T-cell (primary cell): ENCODE measurements around the gene COBLL1. TPM values are rescaled to one million over a fixed set of nuclear protein-coding genes. Genes with fewer than 3 reads are reported as not detected.

Experiments used
- ATAC-seq, 4 experiments: fragments of 200-7000 bp in 3 of 4; fragments of 150-1000 bp in 1 of 4; cut with Tn5 transposase; replicated peaks in 1 of 4; 1 replicate in 3 of 4; 2 replicates in 1 of 4; pipeline ENCODE4 v1.10.0; 2021; ENCODE audit warnings: moderate library complexity in 3 of 4, mild to moderate bottlenecking in 2 of 4, moderate number of reproducible peaks in 1 of 4
- CTCF ChIA-PET, 2 donors: fragments of 300-600 bp; sonication (Branson Sonifier 250); formaldehyde crosslinking; loops; one replicate each; lab custom pipeline; 2022; ENCODE audit warnings: antibody characterized with exemption in 2 of 2; lab: Charles Lee
- POLR2A ChIA-PET, 2 donors: fragments of 300-600 bp; sonication (Branson Sonifier 250); formaldehyde crosslinking; loops; one replicate each; lab custom pipeline; 2022; ENCODE audit warnings: antibody characterized with exemption in 2 of 2; lab: Charles Lee
- DNase-seq, 35 experiments: peaks; one replicate each; pipeline versions ENCODE4 v3.0.0 to v3.0.0-alpha.2; 2013 to 2023
- H3K27ac ChIP-seq: one replicate; pipeline ENCODE4 v1.5.1; 2013; ENCODE audit warnings: low read length
- H3K27me3 ChIP-seq, 2 experiments: replicated peaks in 1 of 2; 1 replicate in 1 of 2; 2 replicates in 1 of 2; pipeline versions ENCODE4 v1.6.1 to v1.7.0; 2013; ENCODE audit warnings: low read length in 1 of 2, mixed read lengths in 1 of 2; ENCODE audit not compliant: control insufficient read depth in 2 of 2, insufficient read depth in 2 of 2; ENCODE audit errors: extremely low read depth in 1 of 2
- H3K36me3 ChIP-seq, 2 donors: 1 replicate in 1 of 2; 2 replicates in 1 of 2; pipeline versions ENCODE4 v1.6.1 to v1.7.0; 2013; ENCODE audit warnings: low read length in 1 of 2; ENCODE audit not compliant: control insufficient read depth in 2 of 2, insufficient read depth in 1 of 2; ENCODE audit errors: extremely low read depth in 1 of 2
- H3K4me1 ChIP-seq, 2 experiments: 1 replicate in 1 of 2; 2 replicates in 1 of 2; pipeline versions ENCODE4 v1.6.1 to v1.7.0; 2013; ENCODE audit warnings: low read length in 2 of 2, mixed read lengths in 1 of 2; ENCODE audit not compliant: insufficient read depth in 2 of 2, control insufficient read depth in 1 of 2; ENCODE audit errors: extremely low read depth in 1 of 2
- H3K4me3 ChIP-seq, 2 donors: 1 replicate in 1 of 2; 2 replicates in 1 of 2; pipeline versions ENCODE4 v1.5.1 to v1.7.0; 2013; ENCODE audit warnings: mild to moderate bottlenecking in 2 of 2, low read length in 1 of 2, moderate library complexity in 1 of 2; ENCODE audit not compliant: control insufficient read depth in 1 of 2; ENCODE audit errors: extremely low read depth in 1 of 2
- H3K9me3 ChIP-seq: 2 replicates; pipeline ENCODE4 v1.7.0; 2013
- H3K27ac Mint-ChIP-seq, 2 donors: one replicate each; pipeline ENCODE4 v1.8.0; 2020 to 2021; ENCODE audit warnings: mild to moderate bottlenecking in 2 of 2, mixed read lengths in 2 of 2
- H3K27me3 Mint-ChIP-seq, 2 donors: one replicate each; pipeline ENCODE4 v1.8.0; 2021 to 2022; ENCODE audit warnings: mixed read lengths in 2 of 2
- H3K36me3 Mint-ChIP-seq: one replicate; pipeline ENCODE4 v1.8.0; 2021; ENCODE audit warnings: mixed read lengths
- H3K4me1 Mint-ChIP-seq, 3 donors: one replicate each; pipeline ENCODE4 v1.8.0; 2020 to 2022; ENCODE audit warnings: mixed read lengths in 3 of 3, mild to moderate bottlenecking in 1 of 3
- H3K4me3 Mint-ChIP-seq, 3 donors: one replicate each; pipeline ENCODE4 v1.8.0; 2020 to 2022; ENCODE audit warnings: mild to moderate bottlenecking in 3 of 3, mixed read lengths in 3 of 3, moderate library complexity in 3 of 3
- H3K9me3 Mint-ChIP-seq, 3 donors: one replicate each; pipeline ENCODE4 v1.8.0; 2020 to 2022; ENCODE audit warnings: mixed read lengths in 3 of 3
- WGBS: methylation state at CpG from one replicate; pipeline ENCODE4 v1.1.5; 2013; ENCODE audit warnings: missing lambda C conversion rate; ENCODE audit not compliant: insufficient coverage; 5-methylcytosine and 5-hydroxymethylcytosine counted together
- total RNA-seq, 35 experiments: library from RNA in 6 of 35; stranded (reverse) in 6 of 35; fragments of 120-200 nt in 1 of 35; gene quantifications; one replicate each; pipeline versions ENCODE4 v1.2.1 to v1.2.4 and lab custom pipeline; 2013 to 2026

Gene COBLL1
- total RNA-seq, 5 donors from 2014 or later (not counting 1 experiment from before 2014, with no cell fraction given): 0.68 to 5.1 (median 1.9) TPM

DNA sequence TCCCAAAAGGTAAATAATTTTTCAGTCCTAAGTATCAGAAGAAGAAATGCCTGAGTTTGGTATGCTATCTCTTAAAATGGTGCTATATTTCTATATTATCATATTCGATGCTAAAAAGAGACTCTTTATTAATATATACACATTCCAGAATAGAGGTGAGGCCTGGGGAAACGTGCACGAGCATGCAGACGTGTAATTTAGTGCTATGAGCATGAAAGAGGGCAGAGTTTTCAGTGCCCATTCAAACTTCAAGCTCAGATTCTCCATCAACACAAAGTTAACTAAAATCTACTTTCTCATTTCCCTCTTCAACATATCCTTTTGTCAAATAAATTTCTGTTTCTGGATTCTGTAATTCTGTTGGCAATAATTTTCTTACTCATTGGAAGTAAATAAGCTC lies 5.7 kb upstream of the COBLL1 start:
- WGBS: no CpG with 5 or more reads among the region's 4 CpGs
- H3K9me3 Mint-ChIP-seq: no peaks in the 10 kb centered on the region
- no peak for DNase-seq
- H3K4me1 Mint-ChIP-seq: peaks cover 0 to under 1% (median 0%) of the 10 kb centered on the region in 3 donors
- Histone ChIP-seq H3K27ac (no peak overlapping the region), H3K4me1 (peaks cover 0 to under 1% of the 10 kb centered on the region in 2 experiments), H3K4me3 (no peak overlapping the region), H3K9me3 (no peaks in the 10 kb centered on the region), H3K36me3 (no peaks in the 10 kb centered on the region), H3K27me3 (no peaks in the 10 kb centered on the region)
- H3K27ac Mint-ChIP-seq: no peak overlapping the region
- no peaks in the 10 kb centered on the region for H3K36me3 Mint-ChIP-seq
- POLR2A ChIA-PET: no interaction called here
- H3K27me3 Mint-ChIP-seq: peaks cover 9 to 11% of the 10 kb centered on the region in 2 donors
- no peak for ATAC-seq
- CTCF ChIA-PET: no interaction called here
- H3K4me3 Mint-ChIP-seq: no peak overlapping the region

DNA sequence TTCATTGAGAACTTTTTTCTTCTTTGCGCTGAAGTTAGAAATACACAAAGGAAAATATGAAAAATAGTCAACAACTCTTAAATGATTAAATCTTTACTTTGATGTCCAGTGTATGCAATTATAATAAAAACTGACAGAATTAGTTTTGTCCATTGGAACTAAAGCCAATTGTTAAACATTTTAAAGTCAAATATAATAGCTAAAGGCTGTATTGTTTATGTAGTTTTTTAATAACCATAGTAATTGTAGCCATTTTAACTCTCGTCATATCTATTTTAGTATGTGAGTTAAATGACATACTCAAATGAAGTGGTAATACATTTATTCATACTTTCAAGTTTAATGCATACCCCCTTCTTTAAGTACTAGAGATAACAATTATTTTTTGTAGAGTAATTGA lies 4.7 kb upstream of the COBLL1 start:
- H3K27ac Mint-ChIP-seq: no peak overlapping the region
- peaks cover 0 to 2% (median 2%) of the 10 kb centered on the region in 3 donors for H3K4me1 Mint-ChIP-seq
- no CpG with 5 or more reads among the region's 2 CpGs for WGBS
- Histone ChIP-seq H3K36me3 (no peaks in the 10 kb centered on the region), H3K9me3 (no peaks in the 10 kb centered on the region), H3K27me3 (peaks cover 0 to 10% of the 10 kb centered on the region in 2 experiments), H3K4me1 (peaks cover 3 to 7% of the 10 kb centered on the region in 2 experiments), H3K4me3 (no peak overlapping the region), H3K27ac (no peak overlapping the region)
- no peak overlapping the region for H3K4me3 Mint-ChIP-seq
- ChIA-PET CTCF (no interaction called here), POLR2A (no interaction called here)
- H3K27me3 Mint-ChIP-seq: peaks cover 11 to 14% of the 10 kb centered on the region in 2 donors
- H3K36me3 Mint-ChIP-seq: no peaks in the 10 kb centered on the region
- H3K9me3 Mint-ChIP-seq: no peaks in the 10 kb centered on the region
- DNase-seq (no peak), ATAC-seq (no peak)

DNA sequence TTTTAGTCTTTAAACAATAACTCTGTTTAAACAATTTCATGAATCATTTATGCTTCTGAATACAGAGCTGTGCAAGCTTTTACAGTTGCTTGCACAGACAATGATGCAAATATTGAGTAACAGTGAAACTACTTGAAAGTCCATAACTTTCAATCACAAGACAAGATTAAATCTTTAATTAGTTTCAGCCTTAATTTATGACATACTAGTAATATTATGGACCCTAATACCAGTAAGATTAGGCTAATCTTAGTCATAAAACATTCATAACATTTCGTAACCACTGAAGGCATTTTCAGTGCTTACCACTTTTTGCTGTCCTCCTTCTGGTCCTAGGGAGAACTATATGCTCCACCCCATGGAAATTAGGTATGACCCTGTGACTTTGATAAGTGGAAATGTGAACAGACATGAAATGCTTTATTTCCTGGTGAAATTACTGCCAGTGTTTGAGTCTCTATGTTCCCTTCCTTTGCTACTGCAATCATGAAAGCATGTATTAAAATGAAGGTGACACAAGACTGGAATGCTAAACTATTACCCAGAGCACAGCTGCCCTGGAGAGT lies 1.8 kb upstream of the COBLL1 start:
- no peaks in the 10 kb centered on the region for H3K36me3 ChIP-seq
- H3K27me3 ChIP-seq: peaks cover 0 to 17% of the 10 kb centered on the region in 2 experiments
- Mint-ChIP-seq H3K27ac (no peak overlapping the region), H3K36me3 (no peaks in the 10 kb centered on the region), H3K4me3 (no peak overlapping the region), H3K4me1 (peaks cover 6 to 11% (median 9%) of the 10 kb centered on the region in 3 donors), H3K27me3 (peaks cover 31 to 32% of the 10 kb centered on the region in 2 donors), H3K9me3 (no peaks in the 10 kb centered on the region)
- ChIA-PET POLR2A (interaction anchor here in 1 of 2 donors (0.6 kb wide), 1 partner anchor 1405 kb away, joined by 10 read pairs; no protein-coding TSS in a partner anchor), CTCF (interaction anchor here (0.7 to 0.9 kb wide), 2 partner anchors 12 to 280 kb away, joined by 7 to 9 read pairs; no protein-coding TSS in a partner anchor)
- ATAC-seq (no peak), DNase-seq (no peak)
- H3K4me3 ChIP-seq: no peak overlapping the region
- H3K4me1 ChIP-seq: peaks cover 3 to 13% of the 10 kb centered on the region in 2 experiments
- H3K9me3 ChIP-seq: no peaks in the 10 kb centered on the region
- H3K27ac ChIP-seq: no peak overlapping the region
- WGBS: no CpG with 5 or more reads among the region's 1 CpG

DNA sequence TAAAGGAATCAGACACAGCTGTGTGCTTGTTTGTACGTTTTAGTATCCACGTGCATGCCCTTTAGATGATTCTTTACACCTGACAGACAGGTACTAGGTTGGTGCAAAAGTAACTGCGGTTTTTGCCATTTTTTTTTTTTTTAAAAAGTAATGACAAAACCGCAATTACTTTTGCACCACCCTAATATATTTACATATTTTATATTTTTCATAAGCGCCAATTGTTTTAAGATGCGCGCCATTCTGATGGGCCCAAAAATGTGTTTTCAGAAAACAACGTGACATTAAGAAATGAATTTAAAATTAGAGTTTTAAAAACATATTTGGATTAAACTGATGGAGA lies 972 bp upstream of the COBLL1 start:
- ATAC-seq: no peak
- no peak overlapping the region for H3K4me3 ChIP-seq
- H3K36me3 Mint-ChIP-seq: no peaks in the 10 kb centered on the region
- H3K27me3 Mint-ChIP-seq: peaks cover 37% of the 10 kb centered on the region in 2 donors
- no peak overlapping the region for H3K27ac Mint-ChIP-seq
- no peaks in the 10 kb centered on the region for H3K9me3 Mint-ChIP-seq
- H3K27ac ChIP-seq: no peak overlapping the region
- CTCF ChIA-PET: interaction anchor here in 1 of 2 donors (1.1 kb wide), 1 partner anchor 13 kb away, joined by 10 read pairs; no protein-coding TSS in a partner anchor
- POLR2A ChIA-PET: no interaction called here
- peaks cover 0 to 20% of the 10 kb centered on the region in 2 experiments for H3K27me3 ChIP-seq
- no peak for DNase-seq
- no peaks in the 10 kb centered on the region for H3K9me3 ChIP-seq
- peaks cover 3 to 13% of the 10 kb centered on the region in 2 experiments for H3K4me1 ChIP-seq
- no CpG with 5 or more reads among the region's 8 CpGs for WGBS
- H3K4me3 Mint-ChIP-seq: peak overlapping the region in 1 of 3 donors; percentile 65
- peaks cover 6 to 11% (median 9%) of the 10 kb centered on the region in 3 donors for H3K4me1 Mint-ChIP-seq
- no peaks in the 10 kb centered on the region for H3K36me3 ChIP-seq

DNA sequence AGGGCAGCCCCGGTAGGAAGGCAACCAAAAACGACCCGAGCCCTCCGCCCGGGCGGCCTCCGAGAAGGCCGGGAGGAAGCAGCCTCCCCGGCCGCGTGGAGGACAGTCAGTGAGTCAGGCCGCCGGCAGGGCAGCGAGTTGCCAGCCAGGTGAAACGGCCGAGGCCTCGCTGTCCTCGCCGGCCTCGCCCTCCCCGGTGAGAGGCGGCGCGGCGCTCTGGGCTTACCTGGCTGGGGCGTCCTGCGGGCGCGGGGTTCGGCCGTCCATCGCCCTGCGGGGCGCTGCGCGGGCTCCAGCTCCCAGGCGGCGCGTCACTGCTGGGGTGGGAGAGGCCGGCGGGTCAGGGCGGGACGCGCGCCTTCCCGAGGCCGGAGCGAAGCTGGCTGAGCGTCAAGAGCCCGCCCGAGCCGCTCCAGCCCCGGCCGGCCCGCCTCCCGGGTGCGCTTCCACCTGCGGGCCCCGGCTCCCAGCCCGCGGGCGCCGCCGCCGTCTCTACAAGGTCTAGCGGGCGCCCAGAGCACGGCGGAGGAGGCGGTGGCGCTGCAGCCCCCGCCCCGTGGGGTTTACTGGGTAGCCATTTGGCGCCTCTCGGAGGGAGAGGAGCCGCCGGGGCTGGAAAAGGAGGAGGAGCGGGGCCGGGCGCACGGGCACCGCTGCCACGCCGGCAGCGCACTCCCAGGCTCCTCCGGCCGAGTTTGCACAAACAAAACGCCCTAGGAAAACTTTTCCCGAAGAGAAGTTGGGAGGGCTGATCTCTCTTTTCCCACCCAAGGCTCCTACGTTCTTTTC lies 499 bp downstream of the COBLL1 start:
- peaks cover 6 to 11% (median 9%) of the 10 kb centered on the region in 3 donors for H3K4me1 Mint-ChIP-seq

DNA sequence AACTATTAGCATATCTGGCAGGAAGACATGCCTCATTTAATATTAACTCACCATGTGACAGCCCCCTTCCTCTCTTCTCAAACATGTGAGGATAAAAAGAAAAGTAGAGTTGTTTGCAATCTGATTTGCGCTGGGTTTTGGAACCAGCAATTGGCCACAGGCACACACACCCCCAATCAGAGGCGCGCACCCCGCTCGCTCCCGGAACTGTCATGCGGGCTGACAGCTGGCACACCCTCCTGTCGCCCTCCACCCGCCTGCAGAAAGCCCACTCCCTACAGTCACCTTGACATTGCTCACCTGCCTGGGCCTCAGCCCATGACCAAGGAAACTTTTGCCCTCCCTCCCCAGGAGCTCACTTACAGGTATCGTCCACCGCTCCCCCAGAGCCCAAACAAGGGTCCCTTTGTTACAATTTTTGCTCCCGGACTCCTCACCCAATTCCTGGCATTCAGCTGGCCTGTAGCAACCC lies 1.1 kb downstream of the COBLL1 start:
- peak overlapping the region; percentile 43 to 75 (median 71) for H3K4me3 Mint-ChIP-seq

More for the DNA sequence above, 499 bp downstream of the COBLL1 start:
- H3K27me3 Mint-ChIP-seq: peaks cover 37% of the 10 kb centered on the region in 2 donors
- Histone ChIP-seq H3K4me1 (peaks cover 3 to 13% of the 10 kb centered on the region in 2 experiments), H3K27ac (no peak overlapping the region), H3K9me3 (no peaks in the 10 kb centered on the region), H3K36me3 (no peaks in the 10 kb centered on the region), H3K4me3 (peak overlapping the region; percentile 41 to 92), H3K27me3 (peaks cover 0 to 20% of the 10 kb centered on the region in 2 experiments)
- ATAC-seq: peak; percentile 39 to 77 (median 56)
- no peaks in the 10 kb centered on the region for H3K36me3 Mint-ChIP-seq
- POLR2A ChIA-PET: interaction anchor here in 1 of 2 donors (0.6 kb wide), 1 partner anchor 33 kb away, joined by 8 read pairs; no protein-coding TSS in a partner anchor
- CTCF ChIA-PET: interaction anchor here in 1 of 2 donors (0.6 to 1.1 kb wide), 4 partner anchors 9 to 198 kb away, joined by 4 to 10 read pairs (median 6); no protein-coding TSS in a partner anchor
- peak in 8 of 35 experiments; percentile 0 to 27 (median 5) for DNase-seq
- no peak overlapping the region for H3K27ac Mint-ChIP-seq
- WGBS: 2% methylated on average over 75 of the region's 90 CpGs
- peak overlapping the region; percentile 61 to 75 (median 71) for H3K4me3 Mint-ChIP-seq
- H3K9me3 Mint-ChIP-seq: no peaks in the 10 kb centered on the region

More for the DNA sequence above, 1.1 kb downstream of the COBLL1 start:
- Histone ChIP-seq H3K4me3 (peak overlapping the region in 1 of 2 donors; percentile 92), H3K36me3 (no peaks in the 10 kb centered on the region), H3K27me3 (peaks cover 0 to 20% of the 10 kb centered on the region in 2 experiments), H3K4me1 (peaks cover 3 to 13% of the 10 kb centered on the region in 2 experiments), H3K9me3 (no peaks in the 10 kb centered on the region), H3K27ac (no peak overlapping the region)
- ATAC-seq: no peak
- H3K36me3 Mint-ChIP-seq: no peaks in the 10 kb centered on the region
- POLR2A ChIA-PET: interaction anchor here in 1 of 2 donors (0.6 kb wide), 1 partner anchor 32 kb away, joined by 8 read pairs; no protein-coding TSS in a partner anchor
- CTCF ChIA-PET: interaction anchor here in 1 of 2 donors (0.6 kb wide), 1 partner anchor 9 kb away, joined by 4 read pairs; no protein-coding TSS in a partner anchor
- peaks cover 6 to 11% (median 9%) of the 10 kb centered on the region in 3 donors for H3K4me1 Mint-ChIP-seq
- DNase-seq: peak in 3 of 35 experiments; percentile 1 to 6 (median 5)
- H3K27me3 Mint-ChIP-seq: peaks cover 35 to 37% of the 10 kb centered on the region in 2 donors
- H3K9me3 Mint-ChIP-seq: no peaks in the 10 kb centered on the region
- 8% methylated on average over 12 of the region's 12 CpGs for WGBS
- peak overlapping the region in 1 of 2 donors; percentile 36 for H3K27ac Mint-ChIP-seq
